WERI-Rb-1 (cell line): ENCODE results near the gene TAB2.

Source experiments
- DNase-seq: peaks from one replicate; pipeline ENCODE4 v3.0.0-alpha.2; 2020
- H3K27ac ChIP-seq: fragments of 250-450 bp; sonication (Bioruptor Pico); 2 replicates; pipeline ENCODE4 v1.5.1; 2020; ENCODE audit warnings: mild to moderate bottlenecking, moderate library complexity
- H3K27me3 ChIP-seq: fragments of 250-450 bp; sonication (Bioruptor Pico); 2 replicates; pipeline ENCODE4 v1.5.1; 2021; ENCODE audit warnings: mild to moderate bottlenecking, low read depth, moderate library complexity; ENCODE audit not compliant: insufficient read depth, severe bottlenecking
- H3K36me3 ChIP-seq: fragments of 250-450 bp; sonication (Bioruptor Pico); 2 replicates; pipeline ENCODE4 v1.5.1; 2020; ENCODE audit warnings: mild to moderate bottlenecking, moderate library complexity
- H3K4me3 ChIP-seq: 2 replicates; pipeline ENCODE4 v1.5.1; 2011; ENCODE audit warnings: low read depth, mild to moderate bottlenecking, control low read depth, low read length
- H3K9me3 ChIP-seq: fragments of 250-450 bp; sonication (Bioruptor Pico); 2 replicates; pipeline ENCODE4 v1.5.1; 2021; ENCODE audit warnings: mild to moderate bottlenecking, moderate library complexity; ENCODE audit not compliant: severe bottlenecking
- TF ChIP-seq, protein P1 (sequence below): IDR thresholded peaks from 2 replicates; pipeline ENCODE4 v1.5.1; 2011; ENCODE audit warnings: low read depth, mild to moderate bottlenecking, control low read depth, inconsistent platforms, low read length

The TAB2 gene

DNA sequence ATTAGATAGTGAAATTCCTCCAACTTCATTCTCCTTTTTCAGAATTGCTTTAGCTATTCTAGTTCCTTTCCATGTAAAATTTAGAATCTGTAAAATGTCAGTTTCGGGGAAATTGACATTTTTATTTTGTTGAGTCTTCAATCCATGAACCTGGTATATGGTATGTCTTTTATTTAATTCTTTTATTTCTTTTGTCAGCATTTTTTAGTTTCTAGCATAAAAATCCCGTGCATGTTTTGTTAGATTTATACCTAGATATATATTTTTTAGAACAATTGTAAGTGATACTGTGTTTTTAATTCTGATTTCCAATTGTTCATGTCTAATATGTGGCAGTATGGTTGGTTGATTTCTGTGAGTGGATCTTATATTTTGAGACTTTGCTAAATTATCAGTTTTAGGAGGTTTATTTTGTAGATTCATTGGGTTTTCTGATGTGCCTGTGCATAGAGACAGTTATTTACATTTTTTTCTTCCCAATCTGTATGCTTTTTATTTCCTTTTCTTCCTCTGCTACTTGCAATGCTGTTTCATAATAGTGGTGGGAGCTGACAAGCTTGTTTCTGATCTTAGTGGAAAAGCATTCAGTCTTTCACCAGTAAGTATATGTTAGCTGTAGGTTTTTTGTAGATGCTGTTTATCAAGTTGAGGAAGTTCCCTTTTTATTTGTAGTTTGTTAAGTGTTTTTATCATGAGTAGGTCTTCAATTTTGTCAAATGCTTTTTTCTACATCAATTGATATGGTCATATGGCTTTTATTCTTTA lies 13.7 kb downstream of the TAB2 start:
- H3K27ac ChIP-seq = no peak overlapping the region
- no peaks in the 10 kb centered on the region for H3K36me3 ChIP-seq
- H3K9me3 ChIP-seq = no peaks in the 10 kb centered on the region
- TF ChIP-seq, protein P1, sequence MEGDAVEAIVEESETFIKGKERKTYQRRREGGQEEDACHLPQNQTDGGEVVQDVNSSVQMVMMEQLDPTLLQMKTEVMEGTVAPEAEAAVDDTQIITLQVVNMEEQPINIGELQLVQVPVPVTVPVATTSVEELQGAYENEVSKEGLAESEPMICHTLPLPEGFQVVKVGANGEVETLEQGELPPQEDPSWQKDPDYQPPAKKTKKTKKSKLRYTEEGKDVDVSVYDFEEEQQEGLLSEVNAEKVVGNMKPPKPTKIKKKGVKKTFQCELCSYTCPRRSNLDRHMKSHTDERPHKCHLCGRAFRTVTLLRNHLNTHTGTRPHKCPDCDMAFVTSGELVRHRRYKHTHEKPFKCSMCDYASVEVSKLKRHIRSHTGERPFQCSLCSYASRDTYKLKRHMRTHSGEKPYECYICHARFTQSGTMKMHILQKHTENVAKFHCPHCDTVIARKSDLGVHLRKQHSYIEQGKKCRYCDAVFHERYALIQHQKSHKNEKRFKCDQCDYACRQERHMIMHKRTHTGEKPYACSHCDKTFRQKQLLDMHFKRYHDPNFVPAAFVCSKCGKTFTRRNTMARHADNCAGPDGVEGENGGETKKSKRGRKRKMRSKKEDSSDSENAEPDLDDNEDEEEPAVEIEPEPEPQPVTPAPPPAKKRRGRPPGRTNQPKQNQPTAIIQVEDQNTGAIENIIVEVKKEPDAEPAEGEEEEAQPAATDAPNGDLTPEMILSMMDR = no peak
- H3K4me3 ChIP-seq = no peak overlapping the region
- no peaks in the 10 kb centered on the region for H3K27me3 ChIP-seq
- DNase-seq = no peak

DNA sequence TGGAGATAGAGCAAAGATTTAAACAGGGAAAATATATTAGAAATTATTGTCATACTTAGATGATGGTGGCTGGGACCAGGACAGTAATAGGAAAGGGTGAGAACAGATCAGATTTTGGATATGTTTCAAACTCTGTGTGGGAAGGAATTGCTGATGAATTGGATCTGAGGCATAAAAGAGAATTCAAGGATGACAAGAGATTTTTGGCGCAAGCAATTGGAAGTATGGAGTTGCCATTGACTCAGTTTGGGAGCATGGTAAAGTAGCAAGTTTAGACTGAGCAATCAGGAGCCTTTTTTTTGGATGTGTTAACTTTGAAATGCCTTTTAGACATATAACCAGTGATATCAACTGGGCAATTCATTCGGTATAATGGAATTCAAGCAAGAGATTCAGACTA lies 14.4 kb downstream of the TAB2 start:
- H3K27me3 ChIP-seq = no peaks in the 10 kb centered on the region
- no peaks in the 10 kb centered on the region for H3K9me3 ChIP-seq
- no peaks in the 10 kb centered on the region for H3K36me3 ChIP-seq
- H3K4me3 ChIP-seq = no peak overlapping the region
- no peak overlapping the region for H3K27ac ChIP-seq
- TF ChIP-seq, protein P1 = no peak
- no peak for DNase-seq

DNA sequence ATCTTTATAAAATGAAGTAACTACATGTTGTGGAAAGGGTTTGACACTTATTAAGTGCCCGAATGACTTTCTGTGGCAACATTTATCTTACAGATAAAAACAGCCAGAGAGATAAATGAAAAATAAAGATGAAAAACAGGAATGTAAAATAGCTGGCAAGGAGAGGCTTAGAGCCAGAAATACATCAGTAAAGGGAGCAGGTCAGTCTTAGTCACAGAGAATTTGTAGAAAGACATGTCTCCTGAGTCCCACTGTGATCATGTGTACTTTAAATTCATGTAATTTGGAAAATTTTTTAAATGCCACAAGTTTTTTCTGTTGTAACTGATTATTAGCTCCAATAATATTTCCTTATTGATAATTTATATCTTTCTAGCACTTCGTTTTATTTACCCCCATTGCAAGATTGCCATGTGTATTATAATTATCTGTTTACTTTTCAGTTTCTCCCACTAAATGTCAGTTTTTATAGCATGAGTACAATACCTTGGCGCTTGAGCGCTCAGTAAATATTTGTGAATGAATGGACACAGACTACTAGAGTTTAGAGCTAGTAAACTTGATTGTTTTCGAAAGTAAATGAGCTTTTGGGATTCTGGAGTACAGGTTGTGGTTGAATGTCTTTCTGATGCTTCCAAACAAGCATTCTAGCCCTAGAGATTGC lies 15.2 kb downstream of the TAB2 start:
- H3K27me3 ChIP-seq = no peaks in the 10 kb centered on the region
- no peak overlapping the region for H3K4me3 ChIP-seq
- H3K27ac ChIP-seq = no peak overlapping the region
- TF ChIP-seq, protein P1 = no peak
- H3K9me3 ChIP-seq = no peaks in the 10 kb centered on the region
- no peak for DNase-seq
- H3K36me3 ChIP-seq = no peaks in the 10 kb centered on the region

DNA sequence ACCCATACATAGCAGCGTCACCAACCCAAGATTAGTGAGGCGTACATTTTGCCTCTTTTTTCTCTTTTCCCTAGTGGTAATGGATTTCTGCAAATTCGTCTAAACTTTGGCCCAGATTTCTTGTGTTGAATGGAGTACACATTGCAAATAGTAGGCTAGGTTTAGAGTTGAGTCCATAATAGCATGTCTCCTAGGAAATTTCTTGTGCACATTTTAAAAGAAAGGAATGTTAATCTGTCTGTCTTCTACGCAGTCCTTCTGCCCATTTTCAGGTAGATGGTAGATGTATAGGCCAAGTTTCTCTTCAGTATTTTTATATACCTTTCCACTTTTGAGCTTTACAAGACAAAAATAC lies 15.7 kb downstream of the TAB2 start:
- Histone ChIP-seq H3K36me3 (no peaks in the 10 kb centered on the region), H3K4me3 (no peak overlapping the region), H3K27ac (no peak overlapping the region), H3K9me3 (no peaks in the 10 kb centered on the region), H3K27me3 (no peaks in the 10 kb centered on the region)
- TF ChIP-seq, protein P1 = no peak
- no peak for DNase-seq

DNA sequence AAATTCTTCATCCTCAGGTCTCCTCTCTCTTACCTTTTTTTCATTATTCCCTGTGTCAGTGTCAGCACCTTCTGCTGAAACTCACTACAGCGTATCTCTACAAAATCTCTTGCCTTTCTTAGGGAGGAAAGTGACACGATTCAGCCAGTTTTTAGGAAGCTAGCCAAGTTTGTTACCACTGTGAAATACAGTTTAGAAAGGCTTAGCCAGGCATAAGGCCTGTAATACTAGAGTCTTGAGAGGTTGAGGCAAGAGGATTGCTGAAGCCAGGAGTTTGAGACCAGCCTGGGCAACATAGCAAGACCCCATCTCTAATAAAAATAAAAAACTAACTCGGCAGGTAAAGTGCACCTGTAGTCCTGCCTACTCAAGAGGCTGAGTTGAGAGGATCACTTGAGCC lies 16.7 kb downstream of the TAB2 start:
- DNase-seq = no peak
- TF ChIP-seq, protein P1 = no peak

DNA sequence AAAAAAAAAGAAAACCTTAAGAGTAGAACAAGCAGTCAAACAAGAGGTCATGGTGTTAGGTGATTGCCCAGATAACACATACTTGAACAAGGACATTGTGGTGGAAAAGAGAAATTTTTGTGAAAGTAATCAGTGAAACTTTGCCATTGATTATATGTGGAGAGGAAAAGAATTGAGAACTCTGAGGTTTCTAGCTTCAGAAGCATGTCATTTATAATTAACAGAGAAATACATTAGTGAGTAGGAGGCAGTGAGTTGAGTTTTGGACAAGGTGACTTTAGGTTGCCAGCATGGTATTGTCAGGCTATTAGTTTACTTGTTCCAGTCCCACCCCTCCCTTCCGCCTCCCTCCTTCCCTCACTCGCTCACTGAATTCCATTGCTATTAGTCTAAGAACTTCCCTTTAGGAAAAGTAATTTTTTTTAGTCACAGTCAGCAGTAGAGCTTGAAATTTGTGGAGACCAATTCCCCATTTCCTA lies 17.2 kb downstream of the TAB2 start:
- no peak overlapping the region for H3K27ac ChIP-seq
- no peak overlapping the region for H3K4me3 ChIP-seq
- TF ChIP-seq, protein P1 = no peak
- H3K9me3 ChIP-seq = no peaks in the 10 kb centered on the region
- DNase-seq = no peak
- H3K36me3 ChIP-seq = no peaks in the 10 kb centered on the region
- no peaks in the 10 kb centered on the region for H3K27me3 ChIP-seq

More for the DNA sequence above, 16.7 kb downstream of the TAB2 start:
- Histone ChIP-seq H3K27me3 (no peaks in the 10 kb centered on the region), H3K4me3 (no peak overlapping the region), H3K9me3 (no peaks in the 10 kb centered on the region), H3K27ac (no peak overlapping the region), H3K36me3 (no peaks in the 10 kb centered on the region)
